Fibroblast of the aortic adventitia (primary cell): Measurements from ENCODE around the gene MRPL18. TPM values are rescaled to one million over a fixed set of nuclear protein-coding genes. Genes with fewer than 3 reads are reported as not detected.
"Not testable (repeated sequence)": the region's sequence is repeated elsewhere in the genome, so short reads cannot be mapped to it uniquely, and the experiment has no call there.

ENCODE experiments used
- DNase-seq: peaks from one replicate; pipeline ENCODE4 v3.0.0-alpha.2; 2010; ENCODE audit warnings: low read depth
- H3K4me3 ChIP-seq: 2 replicates; pipeline ENCODE4 v1.5.1; 2011; ENCODE audit warnings: low read depth, mild to moderate bottlenecking, control low read depth, low read length, moderate library complexity
- total RNA-seq: library from RNA; depleted of rRNA; stranded (reverse); fragments of >200 nt; gene quantifications from 2 replicates; pipeline ENCODE4 v1.2.3, GENCODE V29; 2012; ENCODE audit warnings: low replicate concordance
- TF ChIP-seq, protein P1 (sequence below): IDR thresholded peaks from 2 replicates; pipeline ENCODE4 v1.5.1; 2011; ENCODE audit warnings: mild to moderate bottlenecking, low read length, control low read depth, inconsistent platforms; ENCODE audit not compliant: insufficient read depth

MRPL18 gene
- total RNA-seq, 1 donor = 103 TPM

DNA sequence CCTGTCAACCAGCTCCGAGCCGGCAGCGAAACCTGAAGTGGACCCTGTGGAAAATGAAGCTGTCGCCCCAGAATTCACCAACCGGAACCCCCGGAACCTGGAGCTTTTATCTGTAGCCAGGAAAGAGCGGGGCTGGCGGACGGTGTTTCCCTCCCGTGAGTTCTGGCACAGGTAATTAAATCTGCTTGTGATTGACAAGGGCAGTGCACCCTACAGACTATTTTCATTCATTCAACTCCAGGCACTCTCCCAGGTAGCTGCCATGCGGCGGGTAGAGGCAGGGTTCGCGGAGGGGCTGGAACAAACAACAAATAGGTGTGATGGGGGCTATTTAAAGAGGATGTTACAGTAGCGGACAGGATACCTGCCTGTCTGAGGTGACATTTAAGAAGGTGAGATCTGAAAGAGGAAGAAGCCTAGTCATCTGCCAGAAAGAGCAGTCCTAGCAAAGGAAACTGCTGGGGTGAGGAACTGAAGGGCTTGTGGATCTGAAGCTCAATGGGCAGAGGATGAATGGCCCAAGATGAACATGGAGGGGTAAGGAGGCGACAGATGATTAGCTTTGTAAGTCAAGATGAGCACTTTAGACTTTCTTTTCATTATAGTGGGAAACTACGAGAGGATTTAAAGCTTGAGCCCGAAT is 810 bp downstream of the MRPL18 start:
- TF ChIP-seq, protein P1, sequence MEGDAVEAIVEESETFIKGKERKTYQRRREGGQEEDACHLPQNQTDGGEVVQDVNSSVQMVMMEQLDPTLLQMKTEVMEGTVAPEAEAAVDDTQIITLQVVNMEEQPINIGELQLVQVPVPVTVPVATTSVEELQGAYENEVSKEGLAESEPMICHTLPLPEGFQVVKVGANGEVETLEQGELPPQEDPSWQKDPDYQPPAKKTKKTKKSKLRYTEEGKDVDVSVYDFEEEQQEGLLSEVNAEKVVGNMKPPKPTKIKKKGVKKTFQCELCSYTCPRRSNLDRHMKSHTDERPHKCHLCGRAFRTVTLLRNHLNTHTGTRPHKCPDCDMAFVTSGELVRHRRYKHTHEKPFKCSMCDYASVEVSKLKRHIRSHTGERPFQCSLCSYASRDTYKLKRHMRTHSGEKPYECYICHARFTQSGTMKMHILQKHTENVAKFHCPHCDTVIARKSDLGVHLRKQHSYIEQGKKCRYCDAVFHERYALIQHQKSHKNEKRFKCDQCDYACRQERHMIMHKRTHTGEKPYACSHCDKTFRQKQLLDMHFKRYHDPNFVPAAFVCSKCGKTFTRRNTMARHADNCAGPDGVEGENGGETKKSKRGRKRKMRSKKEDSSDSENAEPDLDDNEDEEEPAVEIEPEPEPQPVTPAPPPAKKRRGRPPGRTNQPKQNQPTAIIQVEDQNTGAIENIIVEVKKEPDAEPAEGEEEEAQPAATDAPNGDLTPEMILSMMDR = no peak
- peak overlapping the region; percentile 92 for H3K4me3 ChIP-seq
- no peak for DNase-seq

- not testable (repeated sequence) for H3K4me3 ChIP-seq, DNase-seq
These were observed 4.7 kb downstream of the MRPL18 start for GRCh38 chr6:159794976-159795375.

- no peak for DNase-seq
- TF ChIP-seq, protein P1 = no peak
- no peak overlapping the region for H3K4me3 ChIP-seq
These were observed 7.3 kb downstream of the MRPL18 start for GRCh38 chr6:159797554-159797953.

DNA sequence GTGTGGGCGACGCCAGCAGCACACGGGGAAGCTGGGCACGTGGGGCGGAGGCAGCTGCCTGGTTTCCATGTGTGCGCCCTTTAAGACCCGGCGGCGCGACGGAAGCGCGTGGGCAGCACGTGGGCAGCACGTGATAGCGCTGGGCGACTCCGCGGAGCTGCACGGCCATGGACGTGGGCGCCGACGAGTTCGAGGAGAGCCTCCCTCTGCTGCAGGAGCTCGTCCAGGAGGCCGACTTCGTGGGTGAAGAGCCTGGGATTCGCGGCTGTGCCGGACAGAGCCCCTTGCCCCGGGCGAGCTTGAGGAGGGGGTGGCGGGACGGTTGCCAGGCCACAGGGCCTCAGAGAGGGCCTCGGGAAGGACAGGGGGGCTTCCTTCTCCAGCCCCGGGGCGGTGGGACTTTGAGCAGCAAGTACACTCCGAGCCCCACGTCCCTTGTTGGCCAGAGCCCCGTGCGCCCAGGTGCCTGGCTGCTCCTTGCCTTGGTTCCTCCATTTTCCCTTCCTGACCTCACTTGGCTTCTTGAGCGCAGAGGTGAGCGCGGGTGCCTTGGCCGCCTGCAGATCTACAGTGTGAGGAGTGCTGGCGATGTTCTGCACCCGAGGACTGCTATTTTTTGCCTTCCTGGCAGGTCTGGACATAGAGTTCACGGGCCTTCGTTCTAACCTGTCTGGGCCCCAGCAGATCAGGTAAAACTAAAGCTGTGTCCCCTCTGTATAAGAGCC is 10.0 kb downstream of the MRPL18 start, which contains the start of gene PNLDC1:
PNLDC1 (plus strand) TSS at position 136 of the 725 bp plus-strand sequence; CDS start at position 168, 32 bp downstream.
- no peak within 1 kb of the TSS for H3K4me3 ChIP-seq
- TF ChIP-seq, protein P1 = no peak
- no peak for DNase-seq

- H3K4me3 ChIP-seq = no peak overlapping the region
- TF ChIP-seq, protein P1 = no peak
- no peak for DNase-seq
These were observed 11.7 kb downstream of the MRPL18 start for GRCh38 chr6:159801935-159802334.

DNA sequence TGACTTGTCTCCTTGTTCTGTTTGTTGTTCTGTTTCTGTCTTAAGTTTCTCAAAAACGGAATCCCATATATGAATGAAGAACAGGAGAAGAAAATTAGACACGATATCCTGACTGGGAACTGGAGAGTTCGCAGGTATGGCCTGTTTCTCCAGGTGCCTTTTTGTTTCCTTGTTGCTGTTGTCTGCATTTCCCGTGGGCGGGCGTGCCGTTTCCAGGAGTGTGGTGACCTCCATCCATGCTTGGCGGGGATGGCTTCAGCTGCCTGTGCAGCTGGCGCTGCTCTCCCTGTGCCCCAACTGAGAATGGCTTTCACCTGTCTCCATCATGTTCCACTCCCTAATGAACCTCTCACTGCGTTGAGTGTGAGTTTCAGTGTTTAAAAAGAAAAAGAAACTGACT is 14.2 kb downstream of the MRPL18 start:
- TF ChIP-seq, protein P1 = no peak
- no peak overlapping the region for H3K4me3 ChIP-seq

GRCh38 chr6:159805440-159806020 is 15.3 kb downstream of the MRPL18 start:
- no peak overlapping the region for H3K4me3 ChIP-seq
- DNase-seq = peak; percentile 24
- TF ChIP-seq, protein P1 = no peak

More for the DNA sequence above, 14.2 kb downstream of the MRPL18 start:
- no peak for DNase-seq
